Heart left ventricle (tissue), 16 donors: ENCODE results near the gene TDP1. TPM values are rescaled to one million over a fixed set of nuclear protein-coding genes. Genes with fewer than 3 reads are reported as not detected.

Source experiments
- ATAC-seq, 4 donors: fragments of 200-7000 bp; cut with Tn5 transposase; one replicate each; pipeline ENCODE4 v1.9.1; 2020 to 2022; ENCODE audit warnings: moderate library complexity in 4 of 4, mild to moderate bottlenecking in 3 of 4, moderate number of reproducible peaks in 1 of 4
- DNase-seq, 5 donors: peaks; one replicate each; pipeline ENCODE4 v3.0.0-alpha.2; 2020
- H3K27ac ChIP-seq, 12 donors: fragments of 200-600 bp; sonication (generic) in 4 of 12; one replicate each; pipeline versions ENCODE4 v1.5.0 to v1.8.0; 2016 to 2022; ENCODE audit warnings: mild to moderate bottlenecking in 2 of 12
- H3K27me3 ChIP-seq, 9 donors: fragments of 200-600 bp; sonication (generic) in 2 of 9; one replicate each; pipeline versions ENCODE4 v1.5.1 to v1.8.0; 2016 to 2022; ENCODE audit warnings: mild to moderate bottlenecking in 3 of 9
- H3K36me3 ChIP-seq, 9 donors: fragments of 200-600 bp; sonication (generic) in 2 of 9; one replicate each; pipeline versions ENCODE4 v1.5.0 to v1.8.0; 2018 to 2022; ENCODE audit warnings: mild to moderate bottlenecking in 2 of 9
- H3K4me1 ChIP-seq, 12 donors: fragments of 200-600 bp; sonication (generic) in 4 of 12; one replicate each; pipeline versions ENCODE4 v1.5.0 to v1.8.0; 2016 to 2022; ENCODE audit warnings: mild to moderate bottlenecking in 3 of 12
- H3K4me3 ChIP-seq, 12 donors: fragments of 200-600 bp; sonication (generic) in 4 of 12; one replicate each; pipeline versions ENCODE4 v1.5.0 to v1.8.0; 2017 to 2022; ENCODE audit warnings: mild to moderate bottlenecking in 9 of 12, moderate library complexity in 4 of 12
- H3K9me3 ChIP-seq, 12 donors: fragments of 200-600 bp; sonication (generic) in 4 of 12; one replicate each; pipeline versions ENCODE4 v1.5.0 to v1.8.0; 2016 to 2022; ENCODE audit warnings: mild to moderate bottlenecking in 1 of 12
- CTCF ChIP-seq, 12 donors: fragments of 200-600 bp; sonication (generic) in 4 of 12; IDR thresholded peaks; one replicate each; pipeline versions ENCODE4 v1.5.0 to v1.8.0; 2018 to 2022; ENCODE audit warnings: antibody characterized with exemption in 12 of 12, mild to moderate bottlenecking in 5 of 12
- POLR2A ChIP-seq, 2 donors: fragments of 450-650 bp; IDR thresholded peaks; one replicate each; pipeline ENCODE4 v1.6.1; 2017; ENCODE audit warnings: antibody characterized with exemption in 2 of 2, mild to moderate bottlenecking in 2 of 2, moderate library complexity in 2 of 2
- WGBS, 4 donors: extraction: QIAGEN DNeasy Blood & Tissue Kit in 2 of 4; methylation state at CpG; one replicate each; pipeline versions ENCODE4 v1.1.5 to v1.1.7; 2013 to 2018; 5-methylcytosine and 5-hydroxymethylcytosine counted together
- intact Hi-C, 10 donors: fragments of 100-400 bp; cut with DNase I; formaldehyde crosslinking; loops; one replicate each; pipeline versions ENCODE4 v1.11.1 to v1.14.2; 2022
- polyA plus RNA-seq, 2 donors: library from polyadenylated mRNA; stranded (reverse); fragments of 200-250 nt; gene quantifications; one replicate each; pipeline ENCODE4 v1.2.3, GENCODE V29; 2013
- total RNA-seq, 9 donors: library from RNA; depleted of rRNA in 2 of 9; stranded (reverse); fragments of >200 nt in 2 of 9; fragmentation: NEBNext Ultra II Directional in 3 of 9; extraction: Animal tissue kit (Norgen Biotek cat#: 25700) in 3 of 9; gene quantifications; one replicate each; pipeline versions ENCODE4 v1.1.0 to v1.2.4, GENCODE V29; 2016 to 2023
- donor health status: ischemic (EF 13 %, LVEDD 7.1; RV severe dilation, severe dysfunction).
- donor health status: healthy with polysubstance abuse.
- donor health status: DM: no; HTN: yes; CAD: no.
- donor health status: DM: no; HTN: no; CAD: no.
- donor health status: ischemic (EF 25% LVEDD 6.9; RV normal size, moderate dysfunction).
- donor health status: ischemic (EF 25% LVEDD 5.7; RV mildly dilated, moderate dysfunction).
- donor health status: healthy.
- donor health status: DM: yes; HTN: yes; CAD: no.
- donor health status: ischemic (EF 35%, LVEDD 5.7; RV mildly dilated, moderate dysfunction).
- donor health status: nonischemic (EF 11% LVEDD 7.7; RV severe dilation, severe dysfunction).
- donor health status: DM: yes; HTN: yes; CAD: no.
- donor health status: PGD.
- donor health status: ischemic (EF 29% LVEDD 5.4; RV normal size, mild dysfunction).
- donor health status: nonischemic (EF 23%, LVEDD 6.1; RV moderate dilation, normal function).

The TDP1 gene
- total and polyA plus RNA-seq, 11 donors = 1.0 to 9.0 (median 4.1) TPM

DNA sequence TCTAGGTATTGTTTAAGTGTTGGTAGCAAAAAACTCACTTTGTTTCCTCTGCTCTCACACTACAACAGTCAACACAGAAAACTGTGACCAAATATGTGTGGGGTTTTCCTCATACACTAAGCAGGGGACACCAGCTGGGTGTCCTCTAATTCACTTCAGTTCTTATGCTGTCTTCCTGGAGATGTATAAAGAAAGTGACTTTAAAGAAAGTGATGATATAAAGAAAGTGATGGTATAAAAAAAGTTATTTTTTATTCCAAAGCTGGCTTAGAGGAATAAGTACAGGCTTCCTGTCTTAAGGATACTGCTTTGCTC lies 31.4 kb downstream of the TDP1 start:
- DNase-seq = no peak
- H3K4me1 ChIP-seq = no peaks in the 10 kb centered on the region
- H3K9me3 ChIP-seq = no peaks in the 10 kb centered on the region
- no peak overlapping the region for H3K27ac ChIP-seq
- no peak overlapping the region for H3K4me3 ChIP-seq
- H3K27me3 ChIP-seq = no peaks in the 10 kb centered on the region
- no peak for TF ChIP-seq CTCF (IDR thresholded peaks at IDR 0.05)
- no peak for TF ChIP-seq POLR2A (IDR thresholded peaks at IDR 0.05)
- peaks cover 0 to 94% (median 51%) of the 10 kb centered on the region in 9 donors for H3K36me3 ChIP-seq
- ATAC-seq = no peak
- intact Hi-C loops = loop anchor here in 1 of 10 donors (10.0 kb wide), 1 partner anchor 78 kb away; the partner anchor contains the start of gene KCNK13

GRCh38 chr14:89988787-89989186 lies 33.1 kb downstream of the TDP1 start:
- intact Hi-C loops = loop anchor here in 1 of 10 donors (10.0 kb wide), 1 partner anchor 76 kb away; the partner anchor contains the start of gene KCNK13
- no peak for ATAC-seq
- peaks cover 0 to 94% (median 64%) of the 10 kb centered on the region in 9 donors for H3K36me3 ChIP-seq
- 93 to 97% (median 95%) methylated on average over 5 of the region's 5 CpGs for WGBS, 4 donors
- TF ChIP-seq CTCF (IDR thresholded peaks at IDR 0.05) = no peak
- TF ChIP-seq POLR2A (IDR thresholded peaks at IDR 0.05) = no peak
- H3K9me3 ChIP-seq = no peaks in the 10 kb centered on the region
- no peaks in the 10 kb centered on the region for H3K4me1 ChIP-seq
- no peak overlapping the region for H3K27ac ChIP-seq
- DNase-seq = no peak
- H3K4me3 ChIP-seq = no peak overlapping the region
- H3K27me3 ChIP-seq = no peaks in the 10 kb centered on the region

GRCh38 chr14:89990218-89990617 lies 34.5 kb downstream of the TDP1 start:
- 91 to 97% (median 91%) methylated on average over 5 of the region's 5 CpGs for WGBS, 4 donors
- H3K4me3 ChIP-seq = no peak overlapping the region
- intact Hi-C loops = no loop called here
- H3K4me1 ChIP-seq = no peaks in the 10 kb centered on the region
- H3K27ac ChIP-seq = no peak overlapping the region
- ATAC-seq (no peak), DNase-seq (no peak)
- H3K36me3 ChIP-seq = peaks cover 0 to 94% (median 64%) of the 10 kb centered on the region in 9 donors
- no peaks in the 10 kb centered on the region for H3K9me3 ChIP-seq
- TF ChIP-seq POLR2A (IDR thresholded peaks at IDR 0.05) = no peak
- TF ChIP-seq CTCF (IDR thresholded peaks at IDR 0.05) = no peak
- no peaks in the 10 kb centered on the region for H3K27me3 ChIP-seq

- DNase-seq = no peak
- intact Hi-C loops = no loop called here
- no peak overlapping the region for H3K27ac ChIP-seq
- H3K27me3 ChIP-seq = no peaks in the 10 kb centered on the region
- H3K36me3 ChIP-seq = peaks cover 0 to 94% (median 65%) of the 10 kb centered on the region in 9 donors
- H3K4me3 ChIP-seq = no peak overlapping the region
- no peaks in the 10 kb centered on the region for H3K9me3 ChIP-seq
- TF ChIP-seq CTCF (IDR thresholded peaks at IDR 0.05) (no peak), POLR2A (IDR thresholded peaks at IDR 0.05) (no peak)
- no peak for ATAC-seq
- 66 to 83% (median 68%) methylated on average over 2 of the region's 2 CpGs for WGBS, 4 donors
- no peaks in the 10 kb centered on the region for H3K4me1 ChIP-seq
Observed at GRCh38 chr14:89990623-89991275, 35.0 kb downstream of the TDP1 start.
